Heart right ventricle (tissue), 16 donors: ENCODE data around the gene SLIT1. TPM values are rescaled to one million over a fixed set of nuclear protein-coding genes. Genes with fewer than 3 reads are reported as not detected.

Source experiments
- ATAC-seq, 8 donors: fragments of 200-7000 bp; cut with Tn5 transposase; one replicate each; pipeline ENCODE4 v1.9.1; 2020; ENCODE audit warnings: mild to moderate bottlenecking in 8 of 8, moderate library complexity in 8 of 8, moderate number of reproducible peaks in 1 of 8
- DNase-seq, 2 donors: peaks; one replicate each; pipeline ENCODE4 v3.0.0-alpha.2; 2020
- H3K27ac ChIP-seq, 10 donors: fragments of 200-600 bp; sonication (generic) in 2 of 10; one replicate each; pipeline versions ENCODE4 v1.5.0 to v1.8.0; 2020 to 2022; ENCODE audit warnings: mild to moderate bottlenecking in 3 of 10
- H3K27me3 ChIP-seq, 7 donors: fragments of 200-600 bp; one replicate each; pipeline ENCODE4 v1.8.0; 2021 to 2022; ENCODE audit warnings: mild to moderate bottlenecking in 2 of 7
- H3K36me3 ChIP-seq, 9 donors: fragments of 200-600 bp; sonication (generic) in 1 of 9; one replicate each; pipeline versions ENCODE4 v1.5.0 to v1.8.0; 2020 to 2022; ENCODE audit warnings: mild to moderate bottlenecking in 2 of 9
- H3K4me1 ChIP-seq, 9 donors: fragments of 200-600 bp; sonication (generic) in 1 of 9; one replicate each; pipeline versions ENCODE4 v1.5.0 to v1.8.0; 2020 to 2022; ENCODE audit warnings: mild to moderate bottlenecking in 4 of 9
- H3K4me3 ChIP-seq, 10 donors: fragments of 200-600 bp; sonication (generic) in 2 of 10; one replicate each; pipeline versions ENCODE4 v1.5.0 to v1.8.0; 2020 to 2022; ENCODE audit warnings: mild to moderate bottlenecking in 7 of 10, moderate library complexity in 2 of 10
- H3K9me3 ChIP-seq, 11 donors: fragments of 200-600 bp in 10 of 11; sonication (generic) in 2 of 11; one replicate each; pipeline versions ENCODE4 v1.5.0 to v1.8.0; 2013 to 2022; ENCODE audit warnings: mild to moderate bottlenecking in 2 of 11, control low read depth in 1 of 11, moderate library complexity in 1 of 11
- CTCF ChIP-seq, 9 donors: fragments of 200-600 bp; sonication (generic) in 2 of 9; IDR thresholded peaks; one replicate each; pipeline versions ENCODE4 v1.5.0 to v1.8.0; 2021 to 2022; ENCODE audit warnings: antibody characterized with exemption in 9 of 9, mild to moderate bottlenecking in 5 of 9, moderate library complexity in 1 of 9
- WGBS, 2 donors: extraction: QIAGEN DNeasy Blood & Tissue Kit; methylation state at CpG; one replicate each; pipeline ENCODE4 v1.1.7; 2013; ENCODE audit warnings: inconsistent platforms in 1 of 2; 5-methylcytosine and 5-hydroxymethylcytosine counted together
- intact Hi-C, 10 donors: fragments of 100-400 bp; cut with DNase I; formaldehyde crosslinking; loops; one replicate each; pipeline versions ENCODE4 v1.11.1 to v1.14.2; 2022
- polyA plus RNA-seq, 2 donors: library from polyadenylated mRNA; stranded (reverse); fragments of 200-250 nt; gene quantifications; one replicate each; pipeline ENCODE4 v1.2.3, GENCODE V29; 2013
- total RNA-seq, 10 donors: library from RNA; stranded (reverse); fragmentation: NEBNext Ultra II Directional in 3 of 10; extraction: Animal tissue kit (Norgen Biotek cat#: 25700) in 3 of 10; gene quantifications; one replicate each; pipeline versions ENCODE4 v1.2.1 to v1.2.4, GENCODE V29; 2021 to 2023
- donor health status: Arrhythmogenic right ventricular cardiomyopathy.
- donor health status: ischemic (EF 13 %, LVEDD 7.1; RV severe dilation, severe dysfunction).
- donor health status: healthy with polysubstance abuse.
- donor health status: DM: no; HTN: yes; CAD: no.
- donor health status: DM: no; HTN: no; CAD: no.
- donor health status: ischemic (EF 25% LVEDD 6.9; RV normal size, moderate dysfunction).
- donor health status: ischemic (EF 25% LVEDD 5.7; RV mildly dilated, moderate dysfunction).
- donor health status: healthy.
- donor health status: DM: yes; HTN: yes; CAD: no.
- donor health status: Ischemic cardiomyopathy.
- donor health status: ischemic (EF 35%, LVEDD 5.7; RV mildly dilated, moderate dysfunction).
- donor health status: nonischemic (EF 11% LVEDD 7.7; RV severe dilation, severe dysfunction).
- donor health status: DM: yes; HTN: yes; CAD: no.
- donor health status: PGD.
- donor health status: ischemic (EF 29% LVEDD 5.4; RV normal size, mild dysfunction).
- donor health status: nonischemic (EF 23%, LVEDD 6.1; RV moderate dilation, normal function).

The SLIT1 gene
- total and polyA plus RNA-seq, 12 donors, result 0.04 to 0.31 (median 0.13) TPM; not detected in 1

GRCh38 chr10:97063271-97063982 lies 122.3 kb downstream of the SLIT1 start:
- Histone ChIP-seq H3K4me3 (no peak overlapping the region), H3K27me3 (peaks cover 0 to 14% (median 0%) of the 10 kb centered on the region in 7 donors), H3K4me1 (no peaks in the 10 kb centered on the region), H3K27ac (no peak overlapping the region), H3K36me3 (no peaks in the 10 kb centered on the region), H3K9me3 (no peaks in the 10 kb centered on the region)
- no peak for DNase-seq
- no peak for TF ChIP-seq CTCF (IDR thresholded peaks at IDR 0.05)
- WGBS, 2 donors, result 79 to 87% methylated on average over 19 to 20 of the region's 20 CpGs
- no peak for ATAC-seq
- intact Hi-C loops, result no loop called here

GRCh38 chr10:97062456-97062855 lies 123.3 kb downstream of the SLIT1 start:
- H3K9me3 ChIP-seq, result no peaks in the 10 kb centered on the region
- TF ChIP-seq CTCF (IDR thresholded peaks at IDR 0.05), result no peak
- ATAC-seq, result no peak
- no peak for DNase-seq
- H3K4me3 ChIP-seq, result no peak overlapping the region
- H3K4me1 ChIP-seq, result no peaks in the 10 kb centered on the region
- intact Hi-C loops, result no loop called here
- peaks cover 0 to 5% (median 0%) of the 10 kb centered on the region in 7 donors for H3K27me3 ChIP-seq
- 87% methylated on average over 7 of the region's 7 CpGs for WGBS, 2 donors
- no peaks in the 10 kb centered on the region for H3K36me3 ChIP-seq
- H3K27ac ChIP-seq, result no peak overlapping the region

GRCh38 chr10:97062046-97062445 lies 123.7 kb downstream of the SLIT1 start:
- WGBS, 2 donors, result 84 to 93% methylated on average over 5 of the region's 5 CpGs
- Histone ChIP-seq H3K9me3 (no peaks in the 10 kb centered on the region), H3K36me3 (no peaks in the 10 kb centered on the region), H3K27me3 (peaks cover 0 to 5% (median 0%) of the 10 kb centered on the region in 7 donors), H3K27ac (no peak overlapping the region), H3K4me1 (no peaks in the 10 kb centered on the region), H3K4me3 (no peak overlapping the region)
- ATAC-seq, result no peak
- TF ChIP-seq CTCF (IDR thresholded peaks at IDR 0.05), result no peak
- intact Hi-C loops, result no loop called here
- DNase-seq, result no peak

DNA sequence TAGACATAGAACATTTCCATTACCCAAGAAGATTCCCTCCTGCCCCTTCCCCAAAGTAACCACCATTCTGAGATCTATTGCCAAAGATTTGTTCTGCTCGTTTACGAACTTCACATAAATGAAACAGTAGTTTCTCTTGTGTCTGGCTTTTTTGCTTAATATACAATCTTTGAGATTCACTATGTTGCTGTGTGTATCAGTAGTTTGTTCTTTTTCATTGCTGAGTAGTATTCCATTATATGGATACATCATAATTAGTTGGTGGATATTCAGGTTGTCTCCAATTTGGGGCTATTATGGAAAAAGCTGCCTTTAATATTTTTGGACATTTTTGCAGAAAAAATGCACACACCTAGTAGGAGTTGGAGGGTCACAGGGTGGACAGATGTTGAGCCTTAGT lies 124.3 kb downstream of the SLIT1 start:
- TF ChIP-seq CTCF (IDR thresholded peaks at IDR 0.05), result no peak
- H3K4me3 ChIP-seq, result no peak overlapping the region
- H3K4me1 ChIP-seq, result no peaks in the 10 kb centered on the region
- H3K9me3 ChIP-seq, result no peaks in the 10 kb centered on the region
- H3K27ac ChIP-seq, result no peak overlapping the region
- intact Hi-C loops, result no loop called here
- H3K27me3 ChIP-seq, result peaks cover 0 to 5% (median 0%) of the 10 kb centered on the region in 7 donors
- no peak for DNase-seq
- no peaks in the 10 kb centered on the region for H3K36me3 ChIP-seq
- no peak for ATAC-seq
- 95 to 99% methylated on average over 2 of the region's 2 CpGs for WGBS, 2 donors
